GM19025 (cell line): Measurements from ENCODE around the gene ARAP2.
A peak's percentile ranks its signal among the peaks of the same experiment; 100 is the strongest.
"Not testable (repeated sequence)": the region's sequence is repeated elsewhere in the genome, so short reads cannot be mapped to it uniquely, and the experiment has no call there.

Experiments
- ATAC-seq: cut with Tn5 transposase; IDR thresholded peaks from one replicate; pipeline ENCODE4 v1.9.1; 2021; ENCODE audit warnings: mild to moderate bottlenecking, low read depth, moderate library complexity; ENCODE audit not compliant: unreplicated experiment

ARAP2 gene

DNA sequence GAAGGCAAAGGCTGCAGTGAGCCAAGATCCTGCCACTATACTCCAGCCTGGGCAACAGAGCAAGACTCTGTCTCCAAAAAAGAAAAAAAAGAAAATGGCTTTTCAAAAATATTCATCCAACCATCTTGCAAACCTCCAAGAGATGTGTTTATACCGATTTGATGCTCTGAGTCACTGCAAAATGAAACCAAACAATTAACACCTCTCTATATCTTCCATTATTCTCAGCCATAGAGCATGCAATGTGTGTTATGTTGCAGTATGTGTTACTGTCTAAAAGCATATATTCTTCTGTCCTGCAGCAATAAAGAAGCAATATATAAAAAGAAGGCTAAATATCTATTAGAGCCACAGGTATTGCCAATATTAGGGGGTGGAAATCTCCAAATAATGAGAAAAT is 51.4 kb downstream of the ARAP2 start:
- ATAC-seq, result no peak

DNA sequence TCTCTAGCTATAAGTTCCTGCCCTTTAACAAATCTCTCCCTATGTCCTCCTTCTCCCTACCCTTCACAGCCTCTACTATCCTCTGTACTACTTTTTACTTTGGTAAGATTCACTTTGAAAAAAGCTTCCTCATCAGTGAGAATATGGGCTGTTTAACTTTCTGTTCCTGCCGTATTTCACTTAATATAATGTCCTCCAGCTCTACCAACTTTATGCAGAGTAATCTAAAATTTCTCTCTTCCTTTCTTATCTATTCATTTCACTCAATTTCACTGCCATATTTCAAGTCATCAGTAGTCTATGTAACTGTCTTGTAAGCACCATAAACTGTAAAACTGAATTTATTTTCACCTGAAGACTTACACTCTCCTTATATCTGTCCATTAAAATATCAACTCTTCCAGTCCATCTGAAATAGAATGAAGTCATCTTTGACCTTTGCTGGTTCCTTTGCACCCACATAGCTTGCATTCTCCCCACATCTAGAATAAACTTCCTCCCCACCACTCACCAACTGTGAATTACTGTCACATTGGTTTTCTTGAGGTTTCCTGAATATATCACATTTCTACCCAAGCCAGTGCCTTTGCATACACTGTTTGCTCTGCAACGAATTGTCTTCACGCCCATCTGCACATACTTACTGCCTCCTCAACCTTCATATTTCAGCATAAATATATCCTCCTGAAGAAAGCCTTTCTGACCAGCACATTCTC is 54.6 kb downstream of the ARAP2 start:
- peak; percentile 61 for ATAC-seq

DNA sequence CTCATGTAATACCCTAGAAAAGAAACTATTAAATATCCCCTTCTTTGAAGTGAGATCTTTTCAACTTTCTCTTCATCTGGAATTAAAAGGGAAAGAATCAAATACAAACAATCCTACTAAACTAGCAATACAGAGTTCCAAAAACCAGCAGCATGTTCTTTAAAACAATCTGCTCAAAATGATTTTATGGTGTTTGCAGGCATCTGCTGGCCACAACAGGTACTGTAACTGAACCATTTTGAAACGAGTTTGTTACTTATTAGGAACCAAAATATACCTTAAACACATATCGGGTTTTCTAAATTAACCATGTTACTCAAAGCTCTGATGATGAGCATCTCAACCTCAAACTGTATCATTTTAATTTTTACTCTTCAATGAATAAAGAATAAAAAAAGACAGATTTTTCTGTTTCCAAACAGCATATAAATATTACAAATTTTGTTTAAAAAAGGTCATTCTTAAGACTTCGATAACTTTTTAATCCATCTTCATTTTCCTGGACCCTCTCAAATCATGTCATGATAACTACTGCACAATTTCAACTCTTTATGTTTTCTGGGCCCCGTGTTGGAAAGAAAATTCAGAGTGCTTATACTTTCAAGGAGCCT is 56.5 kb downstream of the ARAP2 start:
- no peak for ATAC-seq

DNA sequence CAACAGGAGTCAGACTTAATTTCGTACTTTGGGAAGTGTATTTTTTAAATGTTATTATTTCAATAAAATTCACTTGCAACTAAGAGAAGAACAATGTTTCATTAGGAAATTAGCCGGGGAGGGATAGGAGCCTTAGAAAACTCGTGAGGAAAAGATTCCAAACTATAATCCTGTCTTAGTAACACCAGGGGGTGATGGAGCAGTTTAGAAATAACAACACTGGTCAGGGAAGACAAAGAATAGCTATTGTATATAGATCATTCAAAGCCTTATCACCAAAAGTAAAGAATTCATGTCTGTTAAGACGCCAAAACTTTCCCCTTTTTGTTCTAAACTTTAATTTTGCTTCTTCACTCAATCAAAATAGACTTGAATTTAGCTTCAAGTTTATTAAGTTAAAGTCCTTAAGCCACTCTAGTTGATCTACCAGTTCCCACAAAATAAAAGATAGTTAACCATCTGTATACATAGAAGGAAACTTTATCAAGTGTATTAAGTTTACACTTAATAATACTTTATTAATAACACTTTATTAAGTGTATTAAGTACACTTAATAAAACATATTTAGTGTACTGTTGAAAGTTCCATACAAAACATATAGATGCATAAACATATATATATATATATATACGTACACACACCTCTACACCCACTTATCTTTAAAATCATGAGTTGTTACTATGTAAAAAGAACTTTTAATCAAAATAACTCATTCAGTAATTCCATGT is 60.5 kb downstream of the ARAP2 start:
- ATAC-seq, result no peak

DNA sequence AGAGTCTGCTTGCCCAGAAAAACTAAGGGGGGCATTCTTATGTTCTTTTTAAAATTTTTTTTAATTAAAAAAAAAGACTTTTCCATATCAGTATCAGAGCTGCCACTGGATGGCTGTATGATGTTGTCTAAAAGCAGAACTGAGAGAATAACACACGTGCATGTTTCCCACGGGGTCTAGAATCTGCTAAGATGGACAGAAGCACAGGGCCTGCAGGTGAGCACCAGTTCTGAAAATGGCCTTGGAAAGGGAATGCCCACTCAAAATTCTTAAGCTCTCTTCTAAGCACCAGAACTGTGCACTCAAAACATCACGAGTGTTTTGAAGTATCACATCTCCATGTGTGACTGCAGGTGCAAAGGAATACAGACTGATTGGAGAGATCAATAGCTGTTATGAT is 61.1 kb downstream of the ARAP2 start:
- no peak for ATAC-seq

DNA sequence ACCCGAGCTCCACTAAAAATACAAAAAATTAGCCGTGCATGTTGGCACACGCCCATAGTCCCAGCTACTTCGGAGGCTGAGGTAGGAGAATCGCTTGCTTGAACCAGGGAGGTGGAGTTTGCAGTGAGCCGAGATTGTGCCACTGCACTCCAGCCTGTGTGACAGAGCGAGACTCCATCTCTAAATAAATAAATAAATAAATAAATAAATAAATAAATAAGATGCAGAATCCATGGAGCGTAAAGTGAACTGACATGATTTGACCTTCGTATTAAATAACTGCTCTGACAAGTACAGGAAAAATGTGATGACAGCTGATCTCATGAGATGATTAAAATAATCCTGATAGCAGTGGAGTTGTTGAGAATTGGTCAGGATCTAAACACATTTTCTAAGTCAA is 62.0 kb downstream of the ARAP2 start:
- not testable (repeated sequence) for ATAC-seq

DNA sequence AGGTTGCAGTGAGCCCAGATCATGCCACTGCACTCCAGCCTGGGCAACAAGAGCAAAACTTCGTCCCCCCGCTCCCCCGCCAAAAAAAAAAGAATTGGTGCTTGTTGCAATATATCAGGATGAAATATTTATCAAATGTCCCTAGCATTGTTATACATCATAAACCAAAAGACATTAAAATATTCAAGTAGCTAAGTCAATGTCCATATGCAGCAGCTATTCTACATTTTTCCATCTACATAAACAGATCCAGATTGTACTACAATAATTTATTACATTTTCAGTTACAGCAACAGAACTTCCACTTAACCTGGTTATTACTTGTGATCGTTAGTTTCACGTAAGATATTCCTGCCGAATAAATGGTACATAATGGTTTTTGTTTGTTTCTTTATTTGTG is 64.1 kb downstream of the ARAP2 start:
- no peak for ATAC-seq

DNA sequence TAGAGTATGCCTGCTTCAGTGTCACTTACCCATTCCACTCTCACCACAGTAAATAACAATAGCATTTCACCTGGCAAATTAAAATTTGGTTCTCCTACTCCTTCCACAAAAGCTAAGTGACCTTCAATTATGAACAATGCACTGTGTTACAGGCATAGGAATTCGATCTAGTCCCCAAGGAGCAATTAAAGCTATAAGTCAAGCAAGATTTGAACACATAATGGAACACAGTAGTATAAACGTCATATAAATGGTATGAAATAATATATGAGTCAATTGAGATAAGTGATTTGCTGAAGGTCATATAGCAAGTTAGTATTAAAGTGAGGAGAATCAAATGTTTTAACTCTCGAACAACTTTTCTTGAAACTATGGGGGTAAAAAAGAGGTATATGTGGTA is 65.8 kb downstream of the ARAP2 start:
- ATAC-seq, result no peak

DNA sequence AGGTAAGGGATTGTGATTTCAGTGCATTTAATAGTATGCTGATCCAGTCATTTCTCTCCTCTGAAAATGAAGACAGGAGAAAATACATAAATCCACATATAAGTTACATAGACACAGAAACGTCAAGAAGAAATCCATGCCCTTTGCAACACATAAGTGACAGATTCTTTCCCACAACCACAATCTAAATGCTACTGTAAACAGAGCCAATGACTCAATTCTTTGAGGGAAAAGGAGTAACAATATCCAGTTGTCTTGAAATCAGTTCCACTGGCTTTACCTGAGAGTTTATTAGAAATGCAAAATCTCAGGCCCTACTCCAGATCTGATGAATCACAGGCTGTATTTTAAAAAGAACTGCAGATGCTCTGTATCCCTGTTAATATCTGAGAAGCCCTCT is 66.4 kb downstream of the ARAP2 start:
- ATAC-seq, result no peak

DNA sequence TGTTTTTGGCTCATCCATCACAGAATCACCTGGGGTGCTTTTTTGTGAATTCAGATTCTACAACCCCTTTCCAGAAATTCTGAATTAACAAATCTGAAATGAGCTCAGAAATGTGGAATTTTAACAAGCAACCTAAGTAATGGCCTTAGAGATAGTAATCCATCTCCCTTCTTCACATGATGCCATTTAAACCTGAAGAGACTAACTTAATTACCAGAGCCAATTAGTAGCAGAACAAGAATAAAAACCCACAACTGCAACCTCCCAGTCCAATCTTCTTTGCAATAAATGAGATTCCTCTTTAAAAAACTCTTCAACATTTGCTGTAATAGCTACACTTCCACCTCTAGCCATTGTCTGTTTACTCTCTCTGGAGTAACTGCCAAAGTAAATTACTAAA is 69.7 kb downstream of the ARAP2 start:
- no peak for ATAC-seq

DNA sequence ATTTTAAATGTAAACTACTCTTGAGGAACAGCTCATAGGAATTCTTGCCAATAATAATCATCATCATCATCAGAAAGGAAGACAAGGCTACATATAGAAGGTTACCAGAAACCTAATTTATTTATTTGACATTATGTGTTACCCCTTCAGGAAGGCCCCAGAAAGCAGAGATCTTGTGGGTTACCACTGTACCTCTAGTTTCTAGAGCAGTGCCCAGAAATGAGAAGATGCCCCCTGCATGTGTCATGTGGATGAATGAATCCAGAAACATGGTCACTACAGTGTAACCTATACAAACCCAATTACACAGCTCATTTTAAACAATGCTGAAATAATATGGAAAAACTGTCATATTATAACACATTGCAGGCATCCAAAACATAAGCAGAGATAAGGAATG is 70.4 kb downstream of the ARAP2 start:
- ATAC-seq, result no peak

DNA sequence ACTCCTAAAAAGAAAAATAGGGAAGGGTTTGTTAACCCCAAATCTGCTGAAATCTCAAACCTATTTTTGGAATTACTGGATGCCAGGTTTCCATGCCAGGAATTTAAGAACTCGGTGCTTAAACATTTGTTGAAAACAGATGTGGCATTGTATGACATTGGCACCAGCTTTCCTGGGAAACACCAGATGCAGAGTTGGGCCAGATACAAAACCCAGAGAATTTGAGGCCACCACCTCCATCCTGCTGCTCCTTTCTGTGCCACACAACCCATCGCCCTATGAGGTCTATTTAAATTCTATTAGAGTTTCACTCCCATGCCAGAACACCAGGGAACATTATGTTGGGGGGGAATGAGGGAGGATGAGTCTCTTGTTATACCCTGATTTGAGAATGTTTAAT is 71.7 kb downstream of the ARAP2 start:
- no peak for ATAC-seq

DNA sequence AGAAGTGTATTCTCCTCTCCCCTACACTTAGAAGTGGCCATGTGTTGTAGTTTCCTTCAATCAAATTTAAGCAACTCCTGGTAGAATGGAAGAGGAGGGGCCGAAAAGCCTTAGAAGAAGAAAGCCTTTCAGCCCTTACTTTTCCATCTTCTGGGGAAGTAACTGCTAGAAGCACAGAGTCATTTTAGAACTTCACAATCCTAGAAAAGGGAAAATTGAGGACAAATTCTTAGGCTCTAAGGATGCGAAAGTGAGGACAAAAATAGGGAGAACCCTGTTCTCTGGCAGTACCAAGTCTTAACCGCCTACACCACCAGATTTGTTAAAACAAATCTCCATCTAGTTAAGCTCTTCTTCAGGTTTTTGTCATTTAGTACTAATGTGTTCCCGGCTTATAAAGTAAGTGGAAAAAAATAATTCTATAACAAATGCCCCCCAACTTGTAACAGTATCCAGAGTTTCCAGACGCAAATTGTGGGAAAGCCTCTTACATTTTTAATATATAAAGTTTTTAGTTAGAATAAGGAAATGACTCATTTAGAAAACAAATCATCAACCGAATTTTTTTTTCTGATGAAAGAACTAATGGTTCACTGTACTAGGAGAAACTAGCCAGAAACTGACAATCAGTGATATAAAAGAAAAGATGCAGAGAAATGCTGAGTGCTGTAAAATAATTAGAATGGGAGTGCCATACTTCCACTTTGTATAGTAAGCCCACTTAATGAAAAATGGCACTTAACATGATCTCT is 76.0 kb downstream of the ARAP2 start:
- no peak for ATAC-seq

DNA sequence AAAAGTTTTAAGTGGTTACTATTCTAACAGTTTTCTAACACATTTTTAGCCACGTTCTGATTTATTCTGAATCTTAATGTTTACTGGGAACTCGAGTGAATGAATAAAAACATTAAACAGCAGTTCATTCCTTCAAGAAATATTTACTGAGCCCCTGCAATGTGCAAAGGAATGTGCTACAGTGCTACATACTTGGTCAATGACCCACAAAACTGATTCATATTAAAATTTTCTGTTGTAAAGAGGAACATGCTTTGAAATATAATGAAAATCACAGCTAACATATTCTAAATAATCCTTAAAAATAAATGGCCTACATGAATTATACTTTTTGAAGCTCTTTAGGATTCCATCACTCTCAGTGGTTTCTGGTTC is 78.7 kb downstream of the ARAP2 start:
- no peak for ATAC-seq

DNA sequence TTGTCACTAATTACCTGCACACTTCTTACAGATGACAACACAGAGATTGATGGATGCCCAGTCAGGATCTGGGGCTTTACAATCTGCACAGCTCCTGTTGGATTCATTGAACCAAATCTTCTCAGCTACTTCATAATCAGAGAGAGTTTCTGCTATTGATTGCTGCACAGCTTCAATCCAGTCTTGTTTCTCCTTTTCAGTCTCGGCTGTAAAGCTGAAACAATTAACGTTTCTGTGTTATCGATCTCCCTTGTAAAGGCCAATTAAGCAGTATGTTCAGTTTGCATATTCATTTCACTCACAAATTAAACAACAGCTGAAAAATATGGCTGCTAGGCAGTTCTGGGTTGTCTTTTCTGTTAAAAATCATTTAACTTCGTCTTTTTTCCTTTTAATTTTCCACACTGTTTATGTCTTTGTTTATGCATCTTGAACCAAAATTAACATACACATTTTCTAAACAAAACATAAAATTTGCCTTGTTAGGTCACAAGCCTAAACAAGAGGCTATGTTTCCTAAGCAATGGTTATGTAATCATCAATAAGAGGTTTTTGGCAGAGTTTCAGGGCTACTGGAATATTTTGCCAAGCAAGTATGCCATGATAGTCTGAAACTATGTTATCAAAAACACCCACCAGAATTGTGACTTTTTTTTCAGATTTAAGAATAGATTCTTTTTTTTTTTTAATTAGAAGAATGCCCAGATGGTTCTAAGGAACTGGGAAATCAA is 79.2 kb downstream of the ARAP2 start:
- no peak for ATAC-seq

DNA sequence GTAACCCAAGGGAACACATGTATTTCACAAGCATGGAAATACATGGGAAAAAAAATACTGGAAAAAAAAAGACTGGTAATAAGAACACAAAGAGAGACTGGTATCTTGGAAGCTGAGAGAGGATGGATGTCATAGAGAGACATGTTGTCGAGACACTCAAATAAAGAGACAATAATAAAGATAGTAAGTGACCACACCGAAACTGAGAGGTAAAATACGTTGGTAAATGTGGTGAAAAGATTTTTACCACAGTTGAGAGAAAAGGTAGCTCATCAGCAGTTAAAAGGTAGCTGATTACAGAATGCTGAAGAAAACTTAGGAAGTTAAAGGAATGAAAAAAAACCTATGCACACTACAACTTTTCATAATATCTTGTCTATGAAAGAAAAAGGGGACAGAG is 81.1 kb downstream of the ARAP2 start:
- no peak for ATAC-seq

DNA sequence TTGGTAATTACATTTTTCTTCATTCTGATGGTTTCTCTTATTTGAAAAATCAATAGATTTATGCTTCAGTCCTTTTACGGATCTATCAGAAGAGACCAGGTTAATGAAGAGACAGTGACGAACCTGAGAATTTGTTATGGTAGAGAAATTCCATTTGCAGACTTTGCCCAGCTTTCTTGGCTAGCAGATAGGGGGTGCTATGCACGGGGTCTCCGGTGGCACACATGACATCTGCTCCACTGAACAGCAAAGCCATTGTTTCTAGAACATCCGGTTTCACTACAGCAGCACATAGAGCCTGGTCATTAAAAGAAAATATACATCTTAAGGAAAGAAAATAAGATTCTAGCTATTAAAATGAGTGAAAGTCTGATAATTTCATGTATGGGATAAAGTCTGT is 85.1 kb downstream of the ARAP2 start:
- no peak for ATAC-seq

DNA sequence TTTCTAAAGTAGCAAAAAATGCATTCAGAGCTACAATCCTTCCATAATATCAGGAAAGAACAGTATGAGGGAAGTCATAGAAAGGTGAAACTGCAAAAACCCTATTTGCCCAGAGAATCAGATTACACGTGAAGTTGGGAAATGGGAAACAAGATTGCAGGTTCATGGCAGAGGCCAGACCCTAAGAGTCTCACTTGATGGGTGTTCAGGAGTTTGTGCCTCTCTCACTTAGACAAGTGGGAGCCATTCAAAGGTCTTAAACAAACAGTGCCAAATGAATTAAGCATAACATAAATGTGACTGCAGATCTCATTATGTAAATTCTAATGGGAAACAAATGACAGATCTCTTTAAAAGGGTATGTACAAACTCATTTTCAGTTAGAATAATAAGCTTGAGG is 91.6 kb downstream of the ARAP2 start:
- ATAC-seq, result no peak

DNA sequence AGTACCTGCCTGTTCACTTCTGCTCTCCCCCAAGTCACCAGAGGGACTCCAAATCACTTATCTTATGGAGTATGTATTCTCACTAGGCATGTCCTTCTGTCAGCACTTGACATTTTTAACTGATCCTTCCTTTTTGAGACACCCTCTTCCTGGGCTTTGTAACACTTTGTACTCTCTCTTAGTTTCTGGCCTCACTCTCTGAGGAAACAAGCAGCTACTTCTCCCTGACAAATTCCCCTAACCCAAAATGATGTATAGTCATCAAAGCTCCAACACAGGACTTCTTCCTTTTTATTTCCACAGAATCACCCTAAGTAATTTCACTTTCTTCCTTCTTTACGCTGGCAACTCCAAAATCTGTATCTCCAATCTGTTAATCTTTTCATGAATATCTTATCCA is 101.8 kb downstream of the ARAP2 start:
- no peak for ATAC-seq

DNA sequence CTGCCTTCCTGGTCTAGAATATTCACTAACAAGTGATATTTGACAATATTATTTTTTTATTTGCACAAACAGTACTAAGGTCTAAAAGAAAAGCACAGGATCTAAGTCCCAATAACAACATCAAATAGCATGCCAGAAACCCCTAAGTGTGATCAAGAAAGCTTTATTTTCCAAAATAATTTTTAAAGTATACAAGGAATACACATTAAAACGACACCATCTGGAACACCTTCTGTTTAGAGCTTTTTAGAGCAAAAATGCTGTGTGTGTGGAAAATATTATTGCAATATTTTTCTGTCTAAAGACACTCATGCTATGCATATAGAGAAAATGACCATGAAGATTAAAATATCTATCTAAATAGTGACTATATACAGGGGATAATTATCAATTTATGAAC is 103.1 kb downstream of the ARAP2 start:
- ATAC-seq, result no peak

DNA sequence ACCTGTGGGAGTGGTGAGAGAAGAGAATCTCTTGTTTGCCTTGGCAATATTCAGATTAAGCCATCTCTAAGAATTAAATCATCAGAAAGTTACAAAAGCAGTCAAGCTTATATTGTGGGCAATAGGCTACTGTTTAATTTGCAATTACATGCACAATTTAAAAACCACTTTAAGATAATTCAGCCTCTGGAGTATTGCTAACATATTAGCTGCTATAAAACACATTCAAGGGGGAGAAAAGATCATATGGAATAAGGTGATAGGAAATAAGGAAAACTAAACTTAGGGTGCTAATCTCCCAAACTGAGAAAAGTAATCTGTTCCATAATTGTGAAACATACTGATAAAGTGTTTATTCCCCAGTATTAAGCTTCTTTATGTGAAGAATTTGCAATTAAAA is 103.9 kb downstream of the ARAP2 start:
- no peak for ATAC-seq
